Measurements from ENCODE around the gene BPIFA1. TPM values are rescaled to one million over a fixed set of nuclear protein-coding genes. Genes with fewer than 3 reads are reported as not detected.

Gene BPIFA1
- polyA plus RNA-seq, 4 donors = 0.67 TPM; not detected in 3

- no peaks in the 10 kb centered on the region for H3K9me3 ChIP-seq (ENCODE audit: control insufficient read depth in 2 of 2, insufficient read depth in 1 of 2, low read depth in 1 of 2, low read length in 1 of 2)
- WGBS, 3 donors = 3 to 22% (median 17%) methylated on average over 2 of the region's 2 CpGs
- H3K27me3 ChIP-seq (ENCODE audit: control insufficient read depth in 3 of 3, insufficient read depth in 3 of 3, low read length in 3 of 3) = peaks cover 0 to 9% (median 3%) of the 10 kb centered on the region in 3 donors
- H3K36me3 ChIP-seq (ENCODE audit: control insufficient read depth in 3 of 3, insufficient read depth in 2 of 3, low read depth in 1 of 3, low read length in 3 of 3) = no peaks in the 10 kb centered on the region
- FAIRE-seq (no peak), DNase-seq (no peak)
- H3K4me3 ChIP-seq (ENCODE audit: low read depth in 1 of 3, low read length in 3 of 3) = no peak overlapping the region
- H3K27ac ChIP-seq (ENCODE audit: low read depth in 1 of 3, low read length in 2 of 3) = no peak overlapping the region
- H3K4me1 ChIP-seq (ENCODE audit: control insufficient read depth in 3 of 3, insufficient read depth in 2 of 3, low read depth in 1 of 3, low read length in 2 of 3) = no peaks in the 10 kb centered on the region
These were observed 3.2 kb upstream of the BPIFA1 start for GRCh38 chr20:33232486-33233072.

- 23 to 40% (median 31%) methylated on average over 5 of the region's 5 CpGs for WGBS, 3 donors
- H3K36me3 ChIP-seq (ENCODE audit: control insufficient read depth in 3 of 3, insufficient read depth in 2 of 3, low read depth in 1 of 3, low read length in 3 of 3) = no peaks in the 10 kb centered on the region
- H3K4me3 ChIP-seq (ENCODE audit: low read depth in 1 of 3, low read length in 3 of 3) = no peak overlapping the region
- H3K27ac ChIP-seq (ENCODE audit: low read depth in 1 of 3, low read length in 2 of 3) = no peak overlapping the region
- no peak for FAIRE-seq
- peaks cover 0 to 9% (median 3%) of the 10 kb centered on the region in 3 donors for H3K27me3 ChIP-seq (ENCODE audit: control insufficient read depth in 3 of 3, insufficient read depth in 3 of 3, low read length in 3 of 3)
- DNase-seq = no peak
- H3K4me1 ChIP-seq (ENCODE audit: control insufficient read depth in 3 of 3, insufficient read depth in 2 of 3, low read depth in 1 of 3, low read length in 2 of 3) = no peaks in the 10 kb centered on the region
- no peaks in the 10 kb centered on the region for H3K9me3 ChIP-seq (ENCODE audit: control insufficient read depth in 2 of 2, insufficient read depth in 1 of 2, low read depth in 1 of 2, low read length in 1 of 2)
These were observed 2.5 kb upstream of the BPIFA1 start for GRCh38 chr20:33233129-33233774.

GRCh38 chr20:33234050-33234449 lies 1.7 kb upstream of the BPIFA1 start:
- Histone ChIP-seq H3K27me3 (ENCODE audit: control insufficient read depth in 3 of 3, insufficient read depth in 3 of 3, low read length in 3 of 3) (peaks cover 0 to 9% (median 3%) of the 10 kb centered on the region in 3 donors), H3K9me3 (ENCODE audit: control insufficient read depth in 2 of 2, insufficient read depth in 1 of 2, low read depth in 1 of 2, low read length in 1 of 2) (no peaks in the 10 kb centered on the region), H3K4me3 (ENCODE audit: low read depth in 1 of 3, low read length in 3 of 3) (no peak overlapping the region), H3K4me1 (ENCODE audit: control insufficient read depth in 3 of 3, insufficient read depth in 2 of 3, low read depth in 1 of 3, low read length in 2 of 3) (no peaks in the 10 kb centered on the region), H3K27ac (ENCODE audit: low read depth in 1 of 3, low read length in 2 of 3) (no peak overlapping the region), H3K36me3 (ENCODE audit: control insufficient read depth in 3 of 3, insufficient read depth in 2 of 3, low read depth in 1 of 3, low read length in 3 of 3) (no peaks in the 10 kb centered on the region)
- FAIRE-seq = no peak
- WGBS, 3 donors = 83 to 87% (median 85%) methylated on average over 2 of the region's 2 CpGs
- no peak for DNase-seq

GRCh38 chr20:33236351-33236750 lies 555 bp downstream of the BPIFA1 start:
- Histone ChIP-seq H3K4me3 (ENCODE audit: low read depth in 1 of 3, low read length in 3 of 3) (no peak overlapping the region), H3K27me3 (ENCODE audit: control insufficient read depth in 3 of 3, insufficient read depth in 3 of 3, low read length in 3 of 3) (peaks cover 0 to 9% (median 3%) of the 10 kb centered on the region in 3 donors), H3K4me1 (ENCODE audit: control insufficient read depth in 3 of 3, insufficient read depth in 2 of 3, low read depth in 1 of 3, low read length in 2 of 3) (no peaks in the 10 kb centered on the region), H3K27ac (ENCODE audit: low read depth in 1 of 3, low read length in 2 of 3) (no peak overlapping the region), H3K9me3 (ENCODE audit: control insufficient read depth in 2 of 2, insufficient read depth in 1 of 2, low read depth in 1 of 2, low read length in 1 of 2) (no peaks in the 10 kb centered on the region), H3K36me3 (ENCODE audit: control insufficient read depth in 3 of 3, insufficient read depth in 2 of 3, low read depth in 1 of 3, low read length in 3 of 3) (no peaks in the 10 kb centered on the region)
- 56 to 80% (median 75%) methylated on average over 1 of the region's 1 CpG for WGBS, 3 donors
- no peak for DNase-seq
- no peak for FAIRE-seq

GRCh38 chr20:33237989-33238388 lies 2.2 kb downstream of the BPIFA1 start:
- no peaks in the 10 kb centered on the region for H3K4me1 ChIP-seq (ENCODE audit: control insufficient read depth in 3 of 3, insufficient read depth in 2 of 3, low read depth in 1 of 3, low read length in 2 of 3)
- FAIRE-seq = no peak
- 69 to 79% (median 77%) methylated on average over 6 of the region's 6 CpGs for WGBS, 3 donors

GRCh38 chr20:33239418-33239817 lies 3.6 kb downstream of the BPIFA1 start:
- WGBS, 3 donors = 0 to 29% (median 5%) methylated on average over 1 of the region's 1 CpG

More at GRCh38 chr20:33237989-33238388, 2.2 kb downstream of the BPIFA1 start:
- Histone ChIP-seq H3K27me3 (ENCODE audit: control insufficient read depth in 3 of 3, insufficient read depth in 3 of 3, low read length in 3 of 3) (peaks cover 0 to 6% (median 3%) of the 10 kb centered on the region in 3 donors), H3K4me3 (ENCODE audit: low read depth in 1 of 3, low read length in 3 of 3) (no peak overlapping the region), H3K27ac (ENCODE audit: low read depth in 1 of 3, low read length in 2 of 3) (no peak overlapping the region), H3K9me3 (ENCODE audit: control insufficient read depth in 2 of 2, insufficient read depth in 1 of 2, low read depth in 1 of 2, low read length in 1 of 2) (no peaks in the 10 kb centered on the region), H3K36me3 (ENCODE audit: control insufficient read depth in 3 of 3, insufficient read depth in 2 of 3, low read depth in 1 of 3, low read length in 3 of 3) (no peaks in the 10 kb centered on the region)
- DNase-seq = no peak

GRCh38 chr20:33239979-33240736 lies 4.4 kb downstream of the BPIFA1 start:
- no peak for DNase-seq
- Histone ChIP-seq H3K4me1 (ENCODE audit: control insufficient read depth in 3 of 3, insufficient read depth in 2 of 3, low read depth in 1 of 3, low read length in 2 of 3) (no peaks in the 10 kb centered on the region), H3K36me3 (ENCODE audit: control insufficient read depth in 3 of 3, insufficient read depth in 2 of 3, low read depth in 1 of 3, low read length in 3 of 3) (no peaks in the 10 kb centered on the region), H3K4me3 (ENCODE audit: low read depth in 1 of 3, low read length in 3 of 3) (no peak overlapping the region), H3K9me3 (ENCODE audit: control insufficient read depth in 2 of 2, insufficient read depth in 1 of 2, low read depth in 1 of 2, low read length in 1 of 2) (no peaks in the 10 kb centered on the region), H3K27ac (ENCODE audit: low read depth in 1 of 3, low read length in 2 of 3) (no peak overlapping the region), H3K27me3 (ENCODE audit: control insufficient read depth in 3 of 3, insufficient read depth in 3 of 3, low read length in 3 of 3) (peaks cover 0 to 3% (median 3%) of the 10 kb centered on the region in 3 donors)
- WGBS, 3 donors = 63 to 77% (median 64%) methylated on average over 4 of the region's 4 CpGs
- no peak for FAIRE-seq

More at GRCh38 chr20:33239418-33239817, 3.6 kb downstream of the BPIFA1 start:
- Histone ChIP-seq H3K4me3 (ENCODE audit: low read depth in 1 of 3, low read length in 3 of 3) (no peak overlapping the region), H3K36me3 (ENCODE audit: control insufficient read depth in 3 of 3, insufficient read depth in 2 of 3, low read depth in 1 of 3, low read length in 3 of 3) (no peaks in the 10 kb centered on the region), H3K4me1 (ENCODE audit: control insufficient read depth in 3 of 3, insufficient read depth in 2 of 3, low read depth in 1 of 3, low read length in 2 of 3) (no peaks in the 10 kb centered on the region), H3K9me3 (ENCODE audit: control insufficient read depth in 2 of 2, insufficient read depth in 1 of 2, low read depth in 1 of 2, low read length in 1 of 2) (no peaks in the 10 kb centered on the region), H3K27ac (ENCODE audit: low read depth in 1 of 3, low read length in 2 of 3) (no peak overlapping the region), H3K27me3 (ENCODE audit: control insufficient read depth in 3 of 3, insufficient read depth in 3 of 3, low read length in 3 of 3) (peaks cover 0 to 3% (median 3%) of the 10 kb centered on the region in 3 donors)
- no peak for DNase-seq
- no peak for FAIRE-seq

- DNase-seq (no peak), FAIRE-seq (no peak)
- Histone ChIP-seq H3K27ac (ENCODE audit: low read depth in 1 of 3, low read length in 2 of 3) (no peak overlapping the region), H3K4me3 (ENCODE audit: low read depth in 1 of 3, low read length in 3 of 3) (no peak overlapping the region), H3K4me1 (ENCODE audit: control insufficient read depth in 3 of 3, insufficient read depth in 2 of 3, low read depth in 1 of 3, low read length in 2 of 3) (no peaks in the 10 kb centered on the region), H3K36me3 (ENCODE audit: control insufficient read depth in 3 of 3, insufficient read depth in 2 of 3, low read depth in 1 of 3, low read length in 3 of 3) (no peaks in the 10 kb centered on the region), H3K9me3 (ENCODE audit: control insufficient read depth in 2 of 2, insufficient read depth in 1 of 2, low read depth in 1 of 2, low read length in 1 of 2) (no peaks in the 10 kb centered on the region), H3K27me3 (ENCODE audit: control insufficient read depth in 3 of 3, insufficient read depth in 3 of 3, low read length in 3 of 3) (peaks cover 0 to 3% (median under 1%) of the 10 kb centered on the region in 3 donors)
- 53 to 72% (median 69%) methylated on average over 5 of the region's 5 CpGs for WGBS, 3 donors
These were observed 5.1 kb downstream of the BPIFA1 start for GRCh38 chr20:33240923-33241322.

Measured in small intestine (tissue), 7 donors.